Breast epithelium (tissue), 3 donors: ENCODE results near the gene C11orf54.

Experiments used
- CTCF ChIP-seq, 3 donors: fragments of 450-650 bp; IDR thresholded peaks; one replicate each; pipeline ENCODE4 v1.5.1; 2016 to 2017; ENCODE audit warnings: antibody characterized with exemption in 3 of 3, mild to moderate bottlenecking in 3 of 3, moderate library complexity in 3 of 3
- POLR2A ChIP-seq: fragments of 450-650 bp; IDR thresholded peaks from one replicate; pipeline ENCODE4 v1.6.1; 2016; ENCODE audit warnings: antibody characterized with exemption, mild to moderate bottlenecking, moderate library complexity
- POLR2AphosphoS5 ChIP-seq, 3 donors: sonication (generic); formaldehyde crosslinking; IDR thresholded peaks; one replicate each; pipeline ENCODE4 v1.6.1; 2017; ENCODE audit warnings: antibody characterized with exemption in 3 of 3

- TF ChIP-seq CTCF (IDR thresholded peaks at IDR 0.05) (no peak), POLR2A (no peak), POLR2AphosphoS5 (IDR thresholded peaks at IDR 0.05) (no peak)
These were observed 15.3 kb downstream of the C11orf54 start for GRCh38 chr11:93756748-93757147.
